ENCODE measurements around the gene KRTAP1-3. TPM values are rescaled to one million over a fixed set of nuclear protein-coding genes. Genes with fewer than 3 reads are reported as not detected.

Gene KRTAP1-3
- polyA plus RNA-seq, 1 donor: not detected

- Histone ChIP-seq H3K4me1 (ENCODE audit: control insufficient read depth, insufficient read depth, low read length) (no peaks in the 10 kb centered on the region), H3K27ac (ENCODE audit: low read length) (no peak overlapping the region), H3K4me3 (ENCODE audit: low read length) (no peak overlapping the region), H3K36me3 (ENCODE audit: control insufficient read depth, insufficient read depth, low read length) (no peaks in the 10 kb centered on the region), H3K27me3 (ENCODE audit: control insufficient read depth, insufficient read depth, low read length) (no peaks in the 10 kb centered on the region), H3K9me3 (ENCODE audit: control insufficient read depth, low read depth, low read length) (no peaks in the 10 kb centered on the region)
- no CpG with 5 or more reads among the region's 3 CpGs for WGBS (ENCODE audit: insufficient coverage, low lambda C conversion rate)
- DNase-seq: no peak
These were observed 10.0 kb downstream of the KRTAP1-3 start for GRCh38 chr17:41024697-41025096.

DNA sequence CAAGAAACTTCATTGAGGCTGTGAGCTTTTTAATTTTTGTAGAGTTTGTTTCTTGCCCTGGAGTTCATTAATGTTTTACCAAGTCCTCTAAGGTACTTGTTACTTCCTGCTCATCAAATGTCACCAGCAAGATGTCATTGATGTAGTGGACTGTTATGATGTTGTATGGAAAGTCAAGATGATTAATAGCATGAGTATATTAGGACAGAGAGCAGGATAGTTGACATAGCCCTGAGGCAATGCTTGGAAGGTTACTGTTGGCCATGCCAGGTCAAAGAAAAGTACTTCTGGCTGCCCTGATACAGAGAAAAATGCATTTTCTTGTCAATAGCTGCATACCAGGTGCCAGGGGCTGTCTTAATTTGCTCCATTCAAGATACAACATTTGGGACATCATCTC lies 14.3 kb downstream of the KRTAP1-3 start:
- H3K4me3 ChIP-seq (ENCODE audit: low read length): no peak overlapping the region

GRCh38 chr17:41019415-41019814 lies 15.3 kb downstream of the KRTAP1-3 start:
- no peak overlapping the region for H3K27ac ChIP-seq (ENCODE audit: low read length)
- no peak overlapping the region for H3K4me3 ChIP-seq (ENCODE audit: low read length)
- no peak for DNase-seq
- no CpG with 5 or more reads among the region's 3 CpGs for WGBS (ENCODE audit: insufficient coverage, low lambda C conversion rate)
- no peaks in the 10 kb centered on the region for H3K36me3 ChIP-seq (ENCODE audit: control insufficient read depth, insufficient read depth, low read length)
- H3K27me3 ChIP-seq (ENCODE audit: control insufficient read depth, insufficient read depth, low read length): no peaks in the 10 kb centered on the region
- no peaks in the 10 kb centered on the region for H3K4me1 ChIP-seq (ENCODE audit: control insufficient read depth, insufficient read depth, low read length)
- H3K9me3 ChIP-seq (ENCODE audit: control insufficient read depth, low read depth, low read length): no peaks in the 10 kb centered on the region

More for the DNA sequence above, 14.3 kb downstream of the KRTAP1-3 start:
- Histone ChIP-seq H3K27ac (ENCODE audit: low read length) (no peak overlapping the region), H3K36me3 (ENCODE audit: control insufficient read depth, insufficient read depth, low read length) (no peaks in the 10 kb centered on the region), H3K4me1 (ENCODE audit: control insufficient read depth, insufficient read depth, low read length) (no peaks in the 10 kb centered on the region), H3K27me3 (ENCODE audit: control insufficient read depth, insufficient read depth, low read length) (no peaks in the 10 kb centered on the region), H3K9me3 (ENCODE audit: control insufficient read depth, low read depth, low read length) (no peaks in the 10 kb centered on the region)
- no peak for DNase-seq

GRCh38 chr17:41018541-41018940 lies 16.1 kb downstream of the KRTAP1-3 start:
- no peaks in the 10 kb centered on the region for H3K36me3 ChIP-seq (ENCODE audit: control insufficient read depth, insufficient read depth, low read length)
- no peak overlapping the region for H3K4me3 ChIP-seq (ENCODE audit: low read length)
- no peaks in the 10 kb centered on the region for H3K9me3 ChIP-seq (ENCODE audit: control insufficient read depth, low read depth, low read length)
- WGBS (ENCODE audit: insufficient coverage, low lambda C conversion rate): no CpG with 5 or more reads among the region's 3 CpGs
- no peak overlapping the region for H3K27ac ChIP-seq (ENCODE audit: low read length)
- no peaks in the 10 kb centered on the region for H3K4me1 ChIP-seq (ENCODE audit: control insufficient read depth, insufficient read depth, low read length)
- no peak for DNase-seq
- no peaks in the 10 kb centered on the region for H3K27me3 ChIP-seq (ENCODE audit: control insufficient read depth, insufficient read depth, low read length)

- WGBS (ENCODE audit: insufficient coverage, low lambda C conversion rate): 65% methylated on average over 2 of the region's 13 CpGs
- H3K4me3 ChIP-seq (ENCODE audit: low read length): no peak overlapping the region
- no peaks in the 10 kb centered on the region for H3K4me1 ChIP-seq (ENCODE audit: control insufficient read depth, insufficient read depth, low read length)
- H3K27me3 ChIP-seq (ENCODE audit: control insufficient read depth, insufficient read depth, low read length): no peaks in the 10 kb centered on the region
- no peaks in the 10 kb centered on the region for H3K36me3 ChIP-seq (ENCODE audit: control insufficient read depth, insufficient read depth, low read length)
- H3K9me3 ChIP-seq (ENCODE audit: control insufficient read depth, low read depth, low read length): no peaks in the 10 kb centered on the region
- DNase-seq: no peak
- H3K27ac ChIP-seq (ENCODE audit: low read length): no peak overlapping the region
These were observed 18.0 kb downstream of the KRTAP1-3 start for GRCh38 chr17:41016578-41017215.

DNA sequence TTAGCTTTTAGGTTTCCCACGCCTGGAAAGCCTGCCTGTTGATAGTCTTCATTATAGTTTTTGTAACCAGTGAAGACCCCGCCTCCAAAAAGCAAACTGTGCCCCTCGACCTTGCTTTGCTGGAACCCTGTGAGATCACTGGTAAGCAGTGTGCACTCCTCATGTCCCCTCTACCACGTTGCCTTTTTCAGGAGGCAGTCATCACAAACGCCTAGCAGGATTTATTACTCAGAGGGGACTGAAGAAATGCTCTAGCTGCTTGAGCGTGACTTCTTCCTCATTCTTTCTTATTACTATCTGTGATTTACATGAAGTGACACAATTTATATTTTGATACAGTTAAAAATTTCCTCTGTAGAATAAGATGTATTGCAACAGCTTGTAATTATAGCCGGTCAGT lies 19.2 kb downstream of the KRTAP1-3 start:
- Histone ChIP-seq H3K4me1 (ENCODE audit: control insufficient read depth, insufficient read depth, low read length) (no peaks in the 10 kb centered on the region), H3K27me3 (ENCODE audit: control insufficient read depth, insufficient read depth, low read length) (no peaks in the 10 kb centered on the region), H3K36me3 (ENCODE audit: control insufficient read depth, insufficient read depth, low read length) (no peaks in the 10 kb centered on the region), H3K4me3 (ENCODE audit: low read length) (no peak overlapping the region), H3K9me3 (ENCODE audit: control insufficient read depth, low read depth, low read length) (no peaks in the 10 kb centered on the region), H3K27ac (ENCODE audit: low read length) (no peak overlapping the region)
- WGBS (ENCODE audit: insufficient coverage, low lambda C conversion rate): 100% methylated on average over 2 of the region's 7 CpGs
- no peak for DNase-seq

DNA sequence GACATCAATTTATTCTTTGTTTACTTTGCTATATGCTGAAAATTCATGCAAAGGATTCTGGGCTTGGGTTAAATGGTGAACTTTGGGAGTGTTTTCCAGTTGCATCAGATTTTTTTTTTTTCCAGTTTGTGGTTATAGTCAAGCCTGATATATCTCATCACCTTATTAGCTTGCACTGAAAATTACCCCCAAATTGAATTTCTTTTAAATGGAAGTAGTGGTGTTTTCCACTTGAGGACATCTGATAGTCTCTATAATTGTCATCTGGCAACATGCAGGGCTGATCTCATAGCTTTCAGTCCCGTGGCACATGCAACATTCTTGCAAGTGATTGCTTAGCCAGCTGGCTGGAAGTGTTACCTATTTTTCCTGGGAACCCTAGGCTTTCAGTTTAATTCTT lies 21.1 kb downstream of the KRTAP1-3 start:
- H3K4me3 ChIP-seq (ENCODE audit: low read length): no peak overlapping the region
- H3K27me3 ChIP-seq (ENCODE audit: control insufficient read depth, insufficient read depth, low read length): peaks cover 2% of the 10 kb centered on the region
- H3K4me1 ChIP-seq (ENCODE audit: control insufficient read depth, insufficient read depth, low read length): no peaks in the 10 kb centered on the region
- DNase-seq: no peak
- no CpG with 5 or more reads among the region's 1 CpG for WGBS (ENCODE audit: insufficient coverage, low lambda C conversion rate)
- no peaks in the 10 kb centered on the region for H3K36me3 ChIP-seq (ENCODE audit: control insufficient read depth, insufficient read depth, low read length)
- H3K9me3 ChIP-seq (ENCODE audit: control insufficient read depth, low read depth, low read length): no peaks in the 10 kb centered on the region
- H3K27ac ChIP-seq (ENCODE audit: low read length): no peak overlapping the region

GRCh38 chr17:41013181-41013580 lies 21.5 kb downstream of the KRTAP1-3 start:
- no peaks in the 10 kb centered on the region for H3K9me3 ChIP-seq (ENCODE audit: control insufficient read depth, low read depth, low read length)
- H3K27me3 ChIP-seq (ENCODE audit: control insufficient read depth, insufficient read depth, low read length): peaks cover 2% of the 10 kb centered on the region
- no CpG with 5 or more reads among the region's 3 CpGs for WGBS (ENCODE audit: insufficient coverage, low lambda C conversion rate)
- no peak for DNase-seq
- H3K4me1 ChIP-seq (ENCODE audit: control insufficient read depth, insufficient read depth, low read length): no peaks in the 10 kb centered on the region
- H3K36me3 ChIP-seq (ENCODE audit: control insufficient read depth, insufficient read depth, low read length): no peaks in the 10 kb centered on the region
- no peak overlapping the region for H3K27ac ChIP-seq (ENCODE audit: low read length)
- no peak overlapping the region for H3K4me3 ChIP-seq (ENCODE audit: low read length)

- Histone ChIP-seq H3K4me3 (ENCODE audit: low read length) (no peak overlapping the region), H3K9me3 (ENCODE audit: control insufficient read depth, low read depth, low read length) (no peaks in the 10 kb centered on the region), H3K36me3 (ENCODE audit: control insufficient read depth, insufficient read depth, low read length) (no peaks in the 10 kb centered on the region), H3K4me1 (ENCODE audit: control insufficient read depth, insufficient read depth, low read length) (no peaks in the 10 kb centered on the region), H3K27me3 (ENCODE audit: control insufficient read depth, insufficient read depth, low read length) (peaks cover 2% of the 10 kb centered on the region), H3K27ac (ENCODE audit: low read length) (no peak overlapping the region)
- DNase-seq: no peak
- WGBS (ENCODE audit: insufficient coverage, low lambda C conversion rate): 82% methylated on average over 5 of the region's 6 CpGs
These were observed 22.2 kb downstream of the KRTAP1-3 start for GRCh38 chr17:41012326-41013120.

DNA sequence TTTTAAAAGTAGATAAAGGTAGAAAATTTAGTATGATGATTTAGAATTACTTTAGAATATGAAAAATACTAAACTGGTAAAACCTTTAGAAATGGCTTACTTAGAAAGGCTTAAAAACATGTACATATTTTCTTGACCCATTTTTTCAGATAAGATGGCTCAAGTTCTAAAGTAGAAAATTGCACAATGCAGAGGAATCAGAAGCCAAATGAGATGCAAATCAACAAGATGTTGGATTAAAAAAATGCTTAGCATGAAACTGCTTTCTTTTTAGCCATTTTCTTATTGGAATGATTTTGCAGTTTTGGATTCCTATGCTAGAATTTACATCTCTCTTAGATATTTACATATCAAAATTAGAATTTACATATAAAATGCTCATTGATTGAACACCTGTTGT lies 24.2 kb downstream of the KRTAP1-3 start:
- Histone ChIP-seq H3K9me3 (ENCODE audit: control insufficient read depth, low read depth, low read length) (no peaks in the 10 kb centered on the region), H3K27ac (ENCODE audit: low read length) (no peak overlapping the region), H3K27me3 (ENCODE audit: control insufficient read depth, insufficient read depth, low read length) (peaks cover 2% of the 10 kb centered on the region), H3K4me1 (ENCODE audit: control insufficient read depth, insufficient read depth, low read length) (no peaks in the 10 kb centered on the region), H3K4me3 (ENCODE audit: low read length) (no peak overlapping the region), H3K36me3 (ENCODE audit: control insufficient read depth, insufficient read depth, low read length) (no peaks in the 10 kb centered on the region)
- no peak for DNase-seq

- Histone ChIP-seq H3K4me3 (ENCODE audit: low read length) (no peak overlapping the region), H3K27ac (ENCODE audit: low read length) (no peak overlapping the region), H3K36me3 (ENCODE audit: control insufficient read depth, insufficient read depth, low read length) (no peaks in the 10 kb centered on the region), H3K27me3 (ENCODE audit: control insufficient read depth, insufficient read depth, low read length) (peaks cover 2% of the 10 kb centered on the region), H3K9me3 (ENCODE audit: control insufficient read depth, low read depth, low read length) (no peaks in the 10 kb centered on the region), H3K4me1 (ENCODE audit: control insufficient read depth, insufficient read depth, low read length) (no peaks in the 10 kb centered on the region)
- no peak for DNase-seq
- WGBS (ENCODE audit: insufficient coverage, low lambda C conversion rate): no CpG with 5 or more reads among the region's 1 CpG
These were observed 24.7 kb downstream of the KRTAP1-3 start for GRCh38 chr17:41009936-41010335.
